Measurements from ENCODE around the gene KRT9.

DNA sequence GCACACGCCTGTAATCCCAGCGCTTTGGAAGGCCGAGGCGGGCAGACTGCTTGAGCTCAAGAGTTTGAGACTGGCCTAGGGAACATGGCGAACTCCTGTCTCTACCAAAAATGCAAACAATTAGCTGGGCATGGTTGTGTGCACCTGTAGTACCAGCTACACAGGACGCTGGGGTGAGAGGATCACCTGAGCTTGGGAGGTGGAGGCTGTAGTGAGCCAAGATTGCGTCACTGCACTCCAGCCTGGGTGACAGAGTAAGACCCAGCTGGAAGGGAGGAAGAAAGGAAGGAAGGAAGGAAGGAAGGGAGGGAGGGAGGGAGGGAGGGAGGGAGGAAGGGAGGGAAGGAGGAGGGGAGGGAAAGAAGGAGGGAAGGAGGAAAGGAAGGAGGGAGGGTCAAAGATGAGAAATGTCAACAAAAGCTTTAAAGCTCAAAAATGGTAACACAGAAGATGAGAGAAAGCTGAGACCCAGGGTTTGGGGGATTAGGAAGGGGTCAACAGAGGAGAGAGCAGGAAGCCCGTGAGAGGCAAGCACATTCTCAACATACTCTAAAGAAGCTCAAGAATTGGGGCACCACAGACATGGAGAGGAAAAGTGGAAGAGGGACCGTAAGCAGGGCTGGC is 38.8 kb downstream of the KRT9 start:
- TF ChIP-seq CTCF (IDR thresholded peaks at IDR 0.05) (no peak), EP300 (IDR thresholded peaks at IDR 0.05) (no peak), SREBF2 (IDR thresholded peaks at IDR 0.05) (no peak), MYC (IDR thresholded peaks at IDR 0.05; ENCODE audit: borderline replicate concordance, low read length) (no peak), PBX3 (IDR thresholded peaks at IDR 0.05) (no peak), ESRRA (IDR thresholded peaks at IDR 0.05; ENCODE audit: borderline replicate concordance, low read length) (no peak), ZFP36 (IDR thresholded peaks at IDR 0.05; ENCODE audit: borderline replicate concordance, partially characterized antibody) (no peak), BCL3 (IDR thresholded peaks at IDR 0.05) (no peak)

Measured in A549 (cell line).